K562 (cell line): Measurements from ENCODE around the gene CALD1. TPM values are rescaled to one million over a fixed set of nuclear protein-coding genes. Genes with fewer than 3 reads are reported as not detected.

Experiments used
- ATAC-seq: fragments of 200-7000 bp; cut with Tn5 transposase; 3 replicates; pipeline ENCODE4 v1.9.1; 2020; ENCODE audit warnings: moderate library complexity
- BruUV-seq: library from RNA; stranded (reverse); fragments of 400-500 nt; replicated peaks from 2 replicates; lab custom pipeline; 2021; lab: Mats Ljungman, UMichigan
- CTCF ChIA-PET: fragments of 300-600 bp; formaldehyde crosslinking; extraction: SDS; loops from one replicate; lab custom pipeline; 2021; ENCODE audit warnings: low intra/inter-chr PET ratio; lab: Yijun Ruan, JAX
- POLR2A ChIA-PET: fragments of 300-600, 350-650 bp; sonication (Branson Sonifier 250); formaldehyde crosslinking; extraction: SDS; loops from one replicate; lab custom pipeline; 2021; ENCODE audit warnings: antibody characterized with exemption, inconsistent platforms; lab: Yijun Ruan, JAX
- DNase-seq, 4 experiments: peaks; one replicate each; pipeline versions ENCODE4 v3.0.0 to v3.0.0-alpha.2; 2011 to 2018; ENCODE audit warnings: low spot score in 3 of 4, mixed read lengths in 3 of 4; ENCODE audit errors: extremely low read depth in 1 of 4
- FAIRE-seq: peaks from 2 replicates; lab custom pipeline; 2011; peaks lifted over from hg19 to GRCh38; lab: Jason Lieb, UNC
- H2AFZ ChIP-seq: 2 replicates; pipeline ENCODE4 v1.6.0; 2011; ENCODE audit warnings: low read depth, low read length, control low read depth, inconsistent platforms
- H3K27ac ChIP-seq: fragments of 200-600 bp; 3 replicates; pipeline ENCODE4 v1.8.0; 2011; ENCODE audit warnings: low read depth, mild to moderate bottlenecking, control low read depth, inconsistent platforms, low read length, moderate library complexity, mixed read lengths; ENCODE audit errors: extremely low read depth
- H3K27me3 ChIP-seq, 2 experiments: fragments of 300-600 bp in 1 of 2; 2 replicates in 1 of 2; 3 replicates in 1 of 2; pipeline versions ENCODE4 v1.6.0 to v1.8.0; 2011; ENCODE audit warnings: inconsistent platforms in 2 of 2, low read length in 2 of 2, mild to moderate bottlenecking in 1 of 2, mixed read lengths in 1 of 2, moderate library complexity in 1 of 2; ENCODE audit not compliant: control insufficient read depth in 2 of 2, insufficient read depth in 2 of 2
- H3K36me3 ChIP-seq: fragments of 300-600 bp; 3 replicates; pipeline ENCODE4 v1.8.0; 2011; ENCODE audit warnings: mild to moderate bottlenecking, low read length, inconsistent platforms; ENCODE audit not compliant: control insufficient read depth, insufficient read depth
- H3K4me1 ChIP-seq, 2 experiments: fragments of 200-600 bp in 1 of 2; replicated peaks in 1 of 2; 2 replicates in 1 of 2; 3 replicates in 1 of 2; pipeline versions ENCODE4 v1.5.1 to v1.8.0; 2011; ENCODE audit warnings: inconsistent platforms in 2 of 2, low read length in 2 of 2, mild to moderate bottlenecking in 1 of 2, mixed read lengths in 1 of 2, moderate library complexity in 1 of 2; ENCODE audit not compliant: control insufficient read depth in 2 of 2, insufficient read depth in 2 of 2
- H3K4me2 ChIP-seq: 2 replicates; pipeline ENCODE4 v1.6.1; 2011; ENCODE audit warnings: low read length, control low read depth, inconsistent platforms, mixed read lengths; ENCODE audit not compliant: insufficient read depth
- H3K4me3 ChIP-seq: fragments of 200-600 bp; sonication (generic), shearing (Covaris generic); 2 replicates; pipeline ENCODE4 v1.5.1; 2016; ENCODE audit warnings: control low read depth, inconsistent platforms
- H3K79me2 ChIP-seq: fragments of 200-600 bp; 3 replicates; pipeline ENCODE4 v1.8.0; 2011; ENCODE audit warnings: low read length, inconsistent platforms; ENCODE audit not compliant: control insufficient read depth, insufficient read depth
- H3K9ac ChIP-seq, 2 experiments: 2 replicates each; pipeline versions ENCODE4 v1.6.0 to v1.6.1; 2011; ENCODE audit warnings: low read depth in 2 of 2, low read length in 2 of 2, control low read depth in 1 of 2, inconsistent platforms in 1 of 2, mild to moderate bottlenecking in 1 of 2, mixed read lengths in 1 of 2; ENCODE audit not compliant: insufficient read depth in 1 of 2
- H3K9me1 ChIP-seq: one replicate; pipeline ENCODE4 v1.6.0; 2011; ENCODE audit warnings: inconsistent platforms, mild to moderate bottlenecking, low read length, moderate library complexity; ENCODE audit not compliant: control insufficient read depth, insufficient read depth
- H3K9me3 ChIP-seq: replicated peaks from 2 replicates; pipeline ENCODE4 v1.5.1; 2011; ENCODE audit warnings: low read depth, low read length, inconsistent platforms; ENCODE audit not compliant: control insufficient read depth, insufficient read depth
- H4K20me1 ChIP-seq: replicated peaks from 2 replicates; pipeline ENCODE4 v1.6.1; 2011; ENCODE audit warnings: low read length, inconsistent platforms, mixed read lengths; ENCODE audit not compliant: control insufficient read depth, insufficient read depth
- ELF2 ChIP-seq: fragments of 250-450 bp; sonication (Bioruptor Pico); IDR thresholded peaks from 2 replicates; pipeline ENCODE4 v1.5.0; 2021; ENCODE audit warnings: mild to moderate bottlenecking
- KLF16 ChIP-seq: IDR thresholded peaks from 2 replicates; pipeline ENCODE4 v1.6.1; 2016; ENCODE audit warnings: antibody characterized with exemption
- NR2F6 ChIP-seq: fragments of 450-650 bp; formaldehyde crosslinking; IDR thresholded peaks from 2 replicates; pipeline ENCODE4 v1.4.0; 2020; ENCODE audit warnings: mild to moderate bottlenecking
- WGBS: fragments of 100-300 bp; shearing (Covaris generic); methylation state at CpG from one replicate; pipeline ENCODE4 v1.1.6; 2016; ENCODE audit warnings: low coverage, mixed read lengths; ENCODE audit not compliant: insufficient coverage; ENCODE audit errors: missing lambda C conversion rate; 5-methylcytosine and 5-hydroxymethylcytosine counted together
- in situ Hi-C: fragments of 300-500 bp; cut with MboI; formaldehyde crosslinking; loops from 4 replicates; pipeline ENCODE4 v1.15.0; 2018; ENCODE audit warnings: inconsistent platforms, mixed read lengths
- intact Hi-C: fragments of 100-400 bp; cut with micrococcal nuclease; formaldehyde crosslinking; loops from 2 replicates; pipeline ENCODE4 v1.14.2; 2022
- polyA plus RNA-seq, 8 experiments: library from polyadenylated mRNA; depleted of rRNA in 4 of 8; stranded (reverse) in 5 of 8; unstranded in 3 of 8; fragments of >200 nt; fragmentation: Nextera tagmentation in 2 of 8; fragmentation: Illumina TruSeq in 1 of 8; extraction: Ambion mirVana in 2 of 8; extraction: Trizol in 1 of 8; gene quantifications; 2 replicates each; pipeline versions ENCODE4 v1.2.1 to v1.2.3, GENCODE V29; 2011 to 2014; ENCODE audit warnings: inconsistent platforms in 1 of 8, missing spikeins in 1 of 8
- total RNA-seq, 7 experiments: library from RNA; depleted of rRNA in 6 of 7; stranded (reverse); fragments of >200 nt in 6 of 7; fragmentation: Illumina TruSeq in 2 of 7; extraction: Trizol in 2 of 7; gene quantifications; 2 replicates each; pipeline versions ENCODE4 v1.2.1 to v1.2.3, GENCODE V29; 2011 to 2021; ENCODE audit warnings: low replicate concordance in 1 of 7
- TF ChIP-seq, protein P1 (sequence below): fragments of 450-650 bp; IDR thresholded peaks from 2 replicates; pipeline ENCODE4 v1.6.1; 2016; ENCODE audit warnings: borderline replicate concordance

The CALD1 gene
- total and polyA plus RNA-seq, 9 of the 15 experiments (the other 6 are each of a cell fraction or from before 2014, with no cell fraction given) = 0.40 TPM; not detected in 8

DNA sequence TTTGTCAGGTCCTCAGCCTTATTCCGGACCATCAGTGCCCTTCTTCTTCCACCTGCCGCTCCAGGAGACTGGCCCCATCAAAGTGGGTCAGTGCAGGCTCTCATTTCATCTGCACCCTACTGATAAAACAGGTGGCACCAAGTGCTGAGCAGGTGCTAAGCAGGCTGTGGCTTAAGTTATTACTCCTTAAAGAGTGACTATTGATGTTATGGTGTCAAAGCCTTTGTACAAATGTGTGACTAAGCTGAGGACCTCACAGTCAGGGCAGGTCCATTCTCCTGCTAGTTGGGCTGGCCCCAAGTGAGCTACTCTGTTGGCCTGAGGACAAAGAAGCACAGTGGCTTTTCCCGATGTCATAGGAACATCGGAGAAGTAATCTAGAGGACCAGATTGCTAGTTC, 11.2 kb upstream of the CALD1 start:
- Histone ChIP-seq H3K79me2 (no peaks in the 10 kb centered on the region), H3K9me3 (no peaks in the 10 kb centered on the region), H3K9ac (no peak overlapping the region), H3K9me1 (no peaks in the 10 kb centered on the region), H3K27me3 (peaks cover 0 to 24% of the 10 kb centered on the region in 2 experiments), H3K4me2 (no peak overlapping the region), H2AFZ (no peak overlapping the region), H3K4me3 (no peak overlapping the region), H3K27ac (no peak overlapping the region), H3K4me1 (no peaks in the 10 kb centered on the region), H4K20me1 (no peaks in the 10 kb centered on the region), H3K36me3 (no peaks in the 10 kb centered on the region)
- TF ChIP-seq, protein P1, sequence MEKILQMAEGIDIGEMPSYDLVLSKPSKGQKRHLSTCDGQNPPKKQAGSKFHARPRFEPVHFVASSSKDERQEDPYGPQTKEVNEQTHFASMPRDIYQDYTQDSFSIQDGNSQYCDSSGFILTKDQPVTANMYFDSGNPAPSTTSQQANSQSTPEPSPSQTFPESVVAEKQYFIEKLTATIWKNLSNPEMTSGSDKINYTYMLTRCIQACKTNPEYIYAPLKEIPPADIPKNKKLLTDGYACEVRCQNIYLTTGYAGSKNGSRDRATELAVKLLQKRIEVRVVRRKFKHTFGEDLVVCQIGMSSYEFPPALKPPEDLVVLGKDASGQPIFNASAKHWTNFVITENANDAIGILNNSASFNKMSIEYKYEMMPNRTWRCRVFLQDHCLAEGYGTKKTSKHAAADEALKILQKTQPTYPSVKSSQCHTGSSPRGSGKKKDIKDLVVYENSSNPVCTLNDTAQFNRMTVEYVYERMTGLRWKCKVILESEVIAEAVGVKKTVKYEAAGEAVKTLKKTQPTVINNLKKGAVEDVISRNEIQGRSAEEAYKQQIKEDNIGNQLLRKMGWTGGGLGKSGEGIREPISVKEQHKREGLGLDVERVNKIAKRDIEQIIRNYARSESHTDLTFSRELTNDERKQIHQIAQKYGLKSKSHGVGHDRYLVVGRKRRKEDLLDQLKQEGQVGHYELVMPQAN = no peak
- TF ChIP-seq NR2F6 (CRISPR knock-in tag) (no peak), KLF16 (no peak), ELF2 (CRISPR knock-in tag) (no peak)
- WGBS = under 1% methylated on average over 4 of the region's 4 CpGs
- DNase-seq (no peak), FAIRE-seq (no peak), ATAC-seq (no peak)
- ChIA-PET CTCF (no interaction called here), POLR2A (interaction anchor here (1.2 to 1.6 kb wide), 3 partner anchors 9 to 133 kb away, joined by 3 to 5 read pairs (median 3); no protein-coding TSS in a partner anchor)
- in situ Hi-C loops (no loop called here), intact Hi-C loops (no loop called here)
- no TSS peak for BruUV-seq
